ENCODE results near the gene MS4A18. TPM values are rescaled to one million over a fixed set of nuclear protein-coding genes. Genes with fewer than 3 reads are reported as not detected.

The MS4A18 gene
- total and polyA plus RNA-seq, 10 of the 15 experiments (the other 5 are each of a cell fraction or from before 2014, with no cell fraction given): not detected

DNA sequence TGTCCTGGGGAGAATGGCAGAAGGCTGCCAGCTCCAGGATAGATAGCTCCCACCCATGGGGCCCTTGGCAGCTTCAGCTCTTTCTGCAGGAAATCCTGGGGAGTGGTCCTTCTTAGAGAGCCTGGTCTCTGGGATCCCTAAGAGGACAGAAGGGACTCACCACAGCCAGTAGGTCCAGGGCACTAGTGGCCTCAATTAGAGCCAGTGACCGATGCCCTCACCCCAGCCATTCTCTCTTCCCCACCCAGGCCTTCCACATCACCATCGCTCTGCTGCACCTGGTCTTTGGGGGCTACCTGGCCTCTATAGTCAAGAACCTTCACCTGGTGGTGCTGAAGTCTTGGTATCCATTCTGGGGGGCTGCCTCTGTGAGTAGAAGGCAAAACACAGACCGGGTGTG, 66.2 kb downstream of the MS4A18 start:
- DNase-seq (ENCODE audit: low read depth, low spot score): no peak
- no TSS peak for BruUV-seq (replicated peaks)
- in situ Hi-C loops (cut with MboI): no loop called here
- Histone ChIP-seq H4K20me1 (ENCODE audit: control insufficient read depth, insufficient read depth) (no peaks in the 10 kb centered on the region), H3K4me1 (ENCODE audit: control insufficient read depth, insufficient read depth, low read length) (no peaks in the 10 kb centered on the region), H2AFZ (ENCODE audit: control insufficient read depth, low read depth, low read length) (no peak overlapping the region), H3K4me2 (ENCODE audit: control insufficient read depth, insufficient read depth) (no peak overlapping the region), H3K9me3 (replicated peaks; ENCODE audit: control insufficient read depth, insufficient read depth, low read length) (no peaks in the 10 kb centered on the region; the same call in 2 of the 3 replicates), H3K4me3 (no peak overlapping the region), H3K79me2 (ENCODE audit: control insufficient read depth, insufficient read depth, low read length) (no peaks in the 10 kb centered on the region), H3K27ac (ENCODE audit: control insufficient read depth, insufficient read depth) (no peak overlapping the region), H3K36me3 (ENCODE audit: control insufficient read depth in 2 of 2, insufficient read depth in 2 of 2, low read length in 1 of 2) (no peaks in the 10 kb centered on the region), H3K9ac (ENCODE audit: control insufficient read depth, insufficient read depth, low read length) (no peak overlapping the region), H3K27me3 (replicated peaks in 1 of 2; ENCODE audit: control insufficient read depth in 2 of 2, insufficient read depth in 2 of 2, low read length in 1 of 2) (no peaks in the 10 kb centered on the region; a peak in 1 of 4 replicates)
- intact Hi-C loops (cut with micrococcal nuclease; ENCODE audit: unreplicated experiment): no loop called here
- ChIA-PET RAD21 (ENCODE audit: unreplicated experiment) (interaction anchor here (0.7 kb wide), 1 partner anchor 28 kb away, joined by 3 read pairs; no protein-coding TSS in a partner anchor), POLR2A (no interaction called here), SMC1A (ENCODE audit: uncharacterized antibody, unreplicated experiment) (interaction anchor here (1.0 kb wide), 2 partner anchors 12 to 13 kb away, joined by 3 read pairs; no protein-coding TSS in a partner anchor), CTCF (interaction anchor here (0.6 to 1.7 kb wide), 5 partner anchors 12 to 97 kb away, joined by 3 to 6 read pairs (median 5); no protein-coding TSS in a partner anchor)
- no peak for FAIRE-seq
- ATAC-seq: no peak
- 17% methylated on average over 3 of the region's 3 CpGs for WGBS (ENCODE audit: insufficient coverage, insufficient replicate concordance, low lambda C conversion rate, missing lambda C conversion rate)
- no peak for TF ChIP-seq KDM1A (IDR thresholded peaks at IDR 0.05; ENCODE audit: borderline replicate concordance)
- TF ChIP-seq KLF5 (IDR thresholded peaks at IDR 0.05; ENCODE audit: partially characterized antibody): no peak
- no peak for TF ChIP-seq MEF2A (IDR thresholded peaks at IDR 0.05; ENCODE audit: insufficient read depth, low read depth, low read length)
- no peak for TF ChIP-seq IKZF2 (IDR thresholded peaks at IDR 0.05)
- no peak for TF ChIP-seq YY1 (IDR thresholded peaks at IDR 0.05; ENCODE audit: low read depth, low read length)
- no peak for TF ChIP-seq PAX8 (IDR thresholded peaks at IDR 0.05)
- no peak for TF ChIP-seq PKNOX1 (IDR thresholded peaks at IDR 0.05)
- no peak for TF ChIP-seq CHD1 (IDR thresholded peaks at IDR 0.05; ENCODE audit: low read depth, low read length)
- no peak for TF ChIP-seq CHD2 (IDR thresholded peaks at IDR 0.05; ENCODE audit: borderline replicate concordance, low read depth, low read length)
- TF ChIP-seq YBX1 (IDR thresholded peaks at IDR 0.05): no peak
- TF ChIP-seq NR2F1 (conservative IDR thresholded peaks at IDR 0.05): no peak
- no peak for TF ChIP-seq CHD4 (IDR thresholded peaks at IDR 0.05)
- no peak for TF ChIP-seq CBFB (IDR thresholded peaks at IDR 0.05; ENCODE audit: low read depth)
- TF ChIP-seq WRNIP1 (IDR thresholded peaks at IDR 0.05; ENCODE audit: borderline replicate concordance, low read depth, low read length): no peak
- no peak for TF ChIP-seq NBN (IDR thresholded peaks at IDR 0.05)
- TF ChIP-seq ZSCAN29 (IDR thresholded peaks at IDR 0.05): no peak
- TF ChIP-seq SUZ12 (IDR thresholded peaks at IDR 0.05; ENCODE audit: unreplicated experiment): no peak
